GM18505 (cell line): ENCODE measurements around the gene PSMD2.

ENCODE experiments used
- ATAC-seq: cut with Tn5 transposase; IDR thresholded peaks from one replicate; pipeline ENCODE4 v1.9.1; 2021; ENCODE audit not compliant: unreplicated experiment
- POLR2A ChIP-seq: IDR thresholded peaks from 4 replicates; pipeline ENCODE4 v1.6.1; 2011; ENCODE audit warnings: borderline replicate concordance; ENCODE audit not compliant: insufficient read depth, insufficient read length; ENCODE audit errors: extremely low read depth

PSMD2 gene

DNA sequence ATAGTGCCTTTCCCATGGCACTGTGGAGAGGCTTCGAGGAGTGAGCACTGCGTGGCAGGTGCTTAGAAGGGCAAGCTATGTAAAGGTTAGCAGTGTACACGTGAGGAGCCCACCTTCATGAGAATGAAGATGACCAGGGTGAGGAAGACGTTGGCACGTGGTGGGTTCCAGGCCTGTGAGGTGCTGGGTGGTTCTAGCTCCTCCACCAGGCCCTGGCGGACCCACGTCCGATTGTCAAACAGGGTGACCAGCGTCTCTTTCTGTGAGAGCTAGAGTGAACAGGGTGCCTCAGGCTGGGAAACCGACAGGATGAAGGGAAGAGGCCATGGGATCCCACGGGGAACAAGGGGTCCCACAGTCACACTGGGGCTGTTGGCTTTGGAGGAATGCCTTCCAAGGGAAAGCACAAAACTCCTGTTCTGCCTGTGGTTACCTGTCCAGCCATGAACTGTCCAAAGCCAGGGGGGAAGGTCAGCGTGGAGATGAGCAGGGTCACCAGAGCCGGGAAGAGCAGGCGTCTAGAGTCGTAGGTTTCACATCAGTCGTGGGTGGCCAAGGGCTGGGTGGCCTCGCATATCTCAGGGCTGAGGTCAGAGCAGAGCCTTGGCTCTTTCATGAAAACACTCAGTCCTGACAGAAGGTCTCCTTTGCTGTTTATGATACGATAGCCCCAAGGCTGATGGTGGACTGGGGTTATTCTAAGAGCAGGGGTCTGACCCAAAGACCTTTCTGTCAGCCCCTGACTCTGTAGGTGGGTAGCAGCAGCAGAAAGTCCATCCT, 56.4 kb downstream of the PSMD2 start:
- TF ChIP-seq POLR2A, result no peak

DNA sequence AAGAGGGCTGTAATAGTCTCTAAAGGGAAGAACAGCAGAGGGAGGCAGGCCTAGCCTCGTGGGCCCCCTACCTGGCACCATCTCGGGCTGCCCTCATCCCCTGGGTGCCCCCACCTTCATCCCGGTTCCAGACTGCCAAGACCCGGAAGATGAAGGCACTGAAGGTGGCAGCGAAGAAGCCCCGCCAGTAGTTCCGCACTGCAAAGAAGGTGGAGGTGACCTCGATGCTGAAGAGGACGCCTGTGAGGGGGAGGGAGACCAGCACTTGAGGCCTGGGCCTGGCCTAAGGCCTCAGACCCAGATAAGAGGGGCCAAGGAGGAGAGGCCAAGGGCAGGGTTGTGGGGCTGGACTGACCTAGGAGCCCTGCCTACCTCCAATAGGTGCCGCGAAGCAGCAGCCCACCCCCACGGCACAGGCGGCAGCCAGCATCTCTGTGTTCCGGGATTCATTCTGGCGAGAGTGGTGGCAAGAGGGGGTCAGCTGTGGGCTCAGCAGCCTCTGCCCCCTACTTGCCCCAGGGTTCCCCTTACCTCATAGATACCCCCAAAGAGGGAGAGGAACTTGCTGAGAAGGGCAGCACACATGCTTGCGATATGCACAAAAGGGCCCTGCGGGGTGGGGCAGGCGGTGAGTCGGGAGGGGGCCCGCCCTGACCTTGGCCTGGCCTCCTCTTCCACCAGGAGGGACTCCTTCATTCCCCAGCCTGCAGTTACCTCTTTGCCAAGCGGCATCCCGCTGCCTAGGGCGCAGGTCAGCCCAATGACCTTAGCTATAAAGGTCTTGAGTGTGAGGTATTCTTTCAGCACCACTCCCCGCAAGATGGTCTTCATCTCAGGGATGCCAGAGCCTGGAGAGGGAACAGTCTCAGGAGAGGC, 58.4 kb downstream of the PSMD2 start:
- no peak for TF ChIP-seq POLR2A
- no peak for ATAC-seq

More for the DNA sequence above, 56.4 kb downstream of the PSMD2 start:
- no peak for ATAC-seq

DNA sequence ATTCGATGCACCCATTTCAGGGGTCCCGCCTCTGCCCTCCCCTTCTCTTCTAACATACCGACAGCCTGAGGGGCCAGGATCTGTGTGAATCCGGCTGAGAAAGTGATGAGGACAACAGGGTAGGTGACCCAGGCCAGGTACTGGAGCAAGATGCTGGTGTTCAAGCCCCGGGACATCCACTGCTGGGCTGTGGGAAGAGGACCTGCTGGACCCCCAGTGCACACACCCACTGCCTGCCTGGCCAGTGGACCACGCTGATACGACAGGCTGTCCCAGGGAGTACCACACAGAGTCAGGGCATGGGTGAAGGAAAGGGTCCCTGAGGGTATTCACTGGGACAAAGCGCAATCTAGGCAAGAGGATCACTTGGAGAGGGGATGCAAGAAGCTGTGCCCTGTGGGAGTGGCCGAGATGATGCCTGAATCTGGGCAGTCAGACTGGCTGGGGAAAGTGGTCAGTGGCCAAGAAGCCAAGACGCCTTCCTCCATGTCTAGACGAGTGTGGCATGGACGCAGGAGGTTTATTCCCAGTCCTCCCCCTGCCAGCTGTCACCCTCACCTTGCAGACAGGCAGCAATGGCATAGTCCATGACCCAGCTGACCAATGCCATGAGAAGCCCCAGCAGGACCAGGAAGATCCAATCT, 59.2 kb downstream of the PSMD2 start:
- no peak for ATAC-seq
- TF ChIP-seq POLR2A, result no peak
